Measurements from ENCODE around the gene DUT. TPM values are rescaled to one million over a fixed set of nuclear protein-coding genes. Genes with fewer than 3 reads are reported as not detected.
A peak's percentile ranks its signal among the peaks of the same experiment; 100 is the strongest.

The DUT gene
- total RNA-seq, 4 donors from 2014 or later: 63.5 to 90.1 (median 75.7) TPM

DNA sequence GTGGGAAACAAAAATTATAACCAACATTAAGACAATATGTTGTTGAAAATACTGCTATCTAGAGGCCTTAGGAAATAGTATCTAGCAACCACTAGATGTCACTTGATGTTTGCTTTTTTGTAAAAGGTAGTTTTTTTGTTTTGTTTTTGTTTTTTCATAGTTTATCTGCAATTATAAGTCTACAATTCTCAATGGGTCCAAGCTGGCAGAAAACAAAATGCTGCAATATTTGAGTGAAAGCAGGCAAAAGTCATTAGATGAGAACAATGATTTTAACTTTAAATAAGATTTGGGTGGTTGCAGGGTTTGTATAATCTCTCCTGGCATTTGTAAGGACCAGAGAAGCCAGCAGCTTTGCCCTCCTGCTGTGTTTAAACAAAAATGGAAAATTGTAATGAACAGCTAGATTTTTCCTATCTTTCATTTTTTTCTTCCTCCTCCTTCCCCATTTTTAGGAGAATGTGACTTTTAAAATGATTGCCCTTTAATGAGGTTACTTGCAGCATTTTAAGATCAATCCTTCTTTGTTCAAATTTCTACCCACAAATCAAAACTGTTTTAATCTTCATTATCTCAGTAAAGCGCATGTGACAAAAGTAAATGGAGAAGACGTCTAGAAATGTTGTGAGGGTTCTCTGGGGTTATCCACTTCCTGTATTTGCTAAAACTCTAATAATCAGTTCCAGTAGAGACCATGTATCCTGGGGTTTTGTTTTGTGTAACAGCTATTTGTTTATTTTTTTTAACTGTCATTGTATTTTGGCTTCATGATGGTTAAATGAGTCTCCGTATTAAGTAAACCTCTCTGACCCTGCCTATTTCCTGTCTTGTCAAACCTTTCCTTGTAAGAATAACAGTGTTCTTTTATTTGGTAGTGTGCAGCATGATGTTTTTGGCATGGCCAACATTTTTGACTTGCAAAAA is 27.3 kb downstream of the DUT start:
- no peak for DNase-seq
- intact Hi-C loops (cut with DNase I): loop anchor here (10.0 kb wide), 1 partner anchor 446 kb away; no protein-coding TSS in a partner anchor
- Histone ChIP-seq H3K4me3 (peak overlapping the region in 1 of 4 donors; percentile 9), H3K9me3 (no peaks in the 10 kb centered on the region), H3K27me3 (no peaks in the 10 kb centered on the region), H3K4me1 (peaks cover 3 to 14% (median 6%) of the 10 kb centered on the region in 3 donors), H3K27ac (peak overlapping the region in 2 of 4 donors; percentile 30 to 47), H3K36me3 (no peaks in the 10 kb centered on the region)
- WGBS, 2 donors: 16 to 20% methylated on average over 3 of the region's 3 CpGs
- TF ChIP-seq, protein P1, sequence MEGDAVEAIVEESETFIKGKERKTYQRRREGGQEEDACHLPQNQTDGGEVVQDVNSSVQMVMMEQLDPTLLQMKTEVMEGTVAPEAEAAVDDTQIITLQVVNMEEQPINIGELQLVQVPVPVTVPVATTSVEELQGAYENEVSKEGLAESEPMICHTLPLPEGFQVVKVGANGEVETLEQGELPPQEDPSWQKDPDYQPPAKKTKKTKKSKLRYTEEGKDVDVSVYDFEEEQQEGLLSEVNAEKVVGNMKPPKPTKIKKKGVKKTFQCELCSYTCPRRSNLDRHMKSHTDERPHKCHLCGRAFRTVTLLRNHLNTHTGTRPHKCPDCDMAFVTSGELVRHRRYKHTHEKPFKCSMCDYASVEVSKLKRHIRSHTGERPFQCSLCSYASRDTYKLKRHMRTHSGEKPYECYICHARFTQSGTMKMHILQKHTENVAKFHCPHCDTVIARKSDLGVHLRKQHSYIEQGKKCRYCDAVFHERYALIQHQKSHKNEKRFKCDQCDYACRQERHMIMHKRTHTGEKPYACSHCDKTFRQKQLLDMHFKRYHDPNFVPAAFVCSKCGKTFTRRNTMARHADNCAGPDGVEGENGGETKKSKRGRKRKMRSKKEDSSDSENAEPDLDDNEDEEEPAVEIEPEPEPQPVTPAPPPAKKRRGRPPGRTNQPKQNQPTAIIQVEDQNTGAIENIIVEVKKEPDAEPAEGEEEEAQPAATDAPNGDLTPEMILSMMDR (IDR thresholded peaks at IDR 0.05): peak in 5 of 6 experiments; percentile 47 to 73 (median 59)
- no peak for TF ChIP-seq POLR2A (IDR thresholded peaks at IDR 0.05)

DNA sequence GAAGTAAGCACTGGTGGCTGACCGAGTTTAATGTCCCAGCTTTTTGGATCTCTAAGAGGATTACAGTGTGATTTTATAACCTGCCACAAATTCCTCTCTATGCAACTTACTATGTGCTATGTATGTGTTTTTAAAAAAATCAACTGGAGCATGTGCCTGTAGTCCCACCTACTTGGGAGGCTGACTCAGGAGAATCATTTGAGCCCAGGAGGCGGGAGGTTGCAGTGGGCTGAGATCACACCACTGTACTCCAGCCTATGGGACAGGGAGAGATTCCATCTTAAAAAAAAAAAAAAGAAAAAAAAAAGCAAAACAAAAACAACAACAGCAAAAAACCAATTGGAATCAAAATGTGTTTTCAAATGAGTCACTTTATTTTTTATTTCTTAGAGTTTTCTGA is 29.6 kb downstream of the DUT start:
- intact Hi-C loops (cut with DNase I): loop anchor here (10.0 kb wide), 1 partner anchor 274 kb away; no protein-coding TSS in a partner anchor
- Histone ChIP-seq H3K36me3 (no peaks in the 10 kb centered on the region), H3K4me1 (peaks cover 3 to 14% (median 6%) of the 10 kb centered on the region in 3 donors), H3K27ac (no peak overlapping the region), H3K9me3 (no peaks in the 10 kb centered on the region), H3K27me3 (no peaks in the 10 kb centered on the region), H3K4me3 (no peak overlapping the region)
- WGBS, 2 donors: 72 to 94% methylated on average over 2 of the region's 2 CpGs
- no peak for DNase-seq
- TF ChIP-seq POLR2A (IDR thresholded peaks at IDR 0.05): no peak
- TF ChIP-seq, protein P1 (IDR thresholded peaks at IDR 0.05): no peak

DNA sequence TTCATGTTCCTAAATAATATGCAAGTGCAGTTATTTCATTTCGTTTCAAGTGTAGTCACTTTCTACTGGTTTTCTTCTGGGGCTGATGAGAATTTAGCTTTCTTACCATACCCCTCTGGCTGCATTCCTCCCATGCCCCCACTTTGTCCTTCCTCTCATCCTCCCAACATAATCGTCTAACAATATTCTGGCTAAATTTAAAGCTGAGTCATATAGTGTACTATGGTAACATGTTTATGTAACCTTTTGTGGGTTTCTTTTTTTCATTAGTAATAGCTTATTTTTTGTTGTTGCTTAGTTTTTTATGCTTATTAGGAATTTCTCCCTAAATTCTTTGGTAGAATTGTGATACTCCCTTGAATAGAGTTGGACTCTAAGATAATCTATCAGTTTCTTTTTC is 30.5 kb downstream of the DUT start:
- Histone ChIP-seq H3K27me3 (no peaks in the 10 kb centered on the region), H3K36me3 (no peaks in the 10 kb centered on the region), H3K4me1 (peaks cover 3 to 14% (median 6%) of the 10 kb centered on the region in 3 donors), H3K9me3 (no peaks in the 10 kb centered on the region), H3K4me3 (no peak overlapping the region), H3K27ac (no peak overlapping the region)
- no peak for TF ChIP-seq POLR2A (IDR thresholded peaks at IDR 0.05)
- TF ChIP-seq, protein P1 (IDR thresholded peaks at IDR 0.05): no peak
- 58 to 74% methylated on average over 2 of the region's 2 CpGs for WGBS, 2 donors
- no peak for DNase-seq
- intact Hi-C loops (cut with DNase I): loop anchor here (10.0 kb wide), 1 partner anchor 273 kb away; no protein-coding TSS in a partner anchor

DNA sequence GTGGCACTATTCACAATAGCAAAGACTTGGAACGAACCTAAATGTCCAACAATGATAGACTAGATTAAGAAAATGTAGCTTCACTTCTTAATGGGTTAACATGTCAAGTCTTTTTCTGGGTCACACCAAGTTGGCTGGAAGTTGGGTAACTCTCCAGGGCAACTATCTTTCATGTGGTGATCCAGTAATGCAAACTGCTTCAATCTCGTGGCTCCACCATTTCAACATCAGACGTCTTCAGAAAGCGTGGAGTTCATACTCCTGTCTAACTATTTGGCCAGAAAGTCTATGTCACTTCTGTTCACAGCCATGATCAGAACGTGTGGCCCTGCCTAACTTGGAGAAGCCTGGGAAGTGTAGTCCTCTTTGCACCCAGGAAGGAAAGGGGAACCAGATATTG is 32.2 kb downstream of the DUT start:
- H3K4me3 ChIP-seq: no peak overlapping the region
- peaks cover 3 to 6% (median 3%) of the 10 kb centered on the region in 3 donors for H3K4me1 ChIP-seq
- H3K36me3 ChIP-seq: no peaks in the 10 kb centered on the region
- no peaks in the 10 kb centered on the region for H3K27me3 ChIP-seq
- WGBS, 2 donors: 49 to 52% methylated on average over 5 of the region's 5 CpGs
- no peak for TF ChIP-seq POLR2A (IDR thresholded peaks at IDR 0.05)
- TF ChIP-seq, protein P1 (IDR thresholded peaks at IDR 0.05): no peak
- intact Hi-C loops (cut with DNase I): loop anchor here (10.0 kb wide), 1 partner anchor 271 kb away; no protein-coding TSS in a partner anchor
- no peak for DNase-seq
- H3K9me3 ChIP-seq: no peaks in the 10 kb centered on the region
- no peak overlapping the region for H3K27ac ChIP-seq

DNA sequence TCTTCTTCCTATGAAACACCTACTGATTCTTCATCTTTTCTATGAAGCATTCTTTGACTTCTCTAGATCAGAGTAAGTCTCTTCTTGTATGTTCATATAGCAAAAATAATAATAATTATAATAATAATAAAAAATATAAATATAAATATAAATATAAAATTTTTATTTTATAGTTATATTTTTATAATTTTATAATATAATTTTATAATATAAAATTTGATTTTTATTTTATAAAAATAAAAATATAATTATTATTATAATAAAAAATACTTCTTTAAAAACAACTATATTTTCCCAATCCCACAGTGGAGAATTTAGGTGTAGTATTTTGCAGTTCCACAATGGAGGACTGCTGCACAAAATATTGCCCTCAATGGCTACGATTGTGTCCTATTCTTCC is 34.3 kb downstream of the DUT start:
- no peak for DNase-seq
- intact Hi-C loops (cut with DNase I): loop anchor here (10.0 kb wide), 1 partner anchor 269 kb away; no protein-coding TSS in a partner anchor
- TF ChIP-seq POLR2A (IDR thresholded peaks at IDR 0.05): no peak
- TF ChIP-seq, protein P1 (IDR thresholded peaks at IDR 0.05): no peak
- Histone ChIP-seq H3K27me3 (no peaks in the 10 kb centered on the region), H3K27ac (no peak overlapping the region), H3K4me3 (no peak overlapping the region), H3K36me3 (no peaks in the 10 kb centered on the region), H3K4me1 (peaks cover 0 to 5% (median 0%) of the 10 kb centered on the region in 3 donors), H3K9me3 (no peaks in the 10 kb centered on the region)
- WGBS, 2 donors: 91 to 95% methylated on average over 1 of the region's 1 CpG

Data from esophagus squamous epithelium (tissue), 5 donors.